ENCODE results near the gene SLC19A3.

- TF ChIP-seq CTCF (conservative IDR thresholded peaks at IDR 0.05; ENCODE audit: low read depth, low read length) (no peak), EZH2 (IDR thresholded peaks at IDR 0.05; ENCODE audit: borderline replicate concordance, low read depth, low read length, poor library complexity, severe bottlenecking) (no peak)
Observed at GRCh38 chr2:227655454-227655853, 62.4 kb downstream of the SLC19A3 start.

Measured in A673 (cell line).